ENCODE data around the gene IRF7.
"Not testable (repeated sequence)": the region's sequence is repeated elsewhere in the genome, so short reads cannot be mapped to it uniquely, and the experiment has no call there.

Gene IRF7

GRCh38 chr11:659532-660085 is 43.9 kb upstream of the IRF7 start:
- DNase-seq (ENCODE audit: low read depth), result no peak
- TF ChIP-seq CTCF (IDR thresholded peaks at IDR 0.05; ENCODE audit: low read depth, low read length, missing control alignments), result no peak
- in situ Hi-C loops (cut with HindIII; ENCODE audit: low sequenced_read_pairs), result loop anchor here (25.0 kb wide), 1 partner anchor 103 kb away; no protein-coding TSS in a partner anchor

GRCh38 chr11:657691-658126 is 42.0 kb upstream of the IRF7 start:
- no peak for TF ChIP-seq CTCF (IDR thresholded peaks at IDR 0.05; ENCODE audit: low read depth, low read length, missing control alignments)
- H3K4me3 ChIP-seq (ENCODE audit: low read depth, low read length), result no peak overlapping the region
- in situ Hi-C loops (cut with HindIII; ENCODE audit: low sequenced_read_pairs), result loop anchor here (25.0 kb wide), 1 partner anchor 105 kb away; no protein-coding TSS in a partner anchor
- DNase-seq (ENCODE audit: low read depth), result no peak

More at GRCh38 chr11:659532-660085, 43.9 kb upstream of the IRF7 start:
- H3K4me3 ChIP-seq (ENCODE audit: low read depth, low read length), result no peak overlapping the region

GRCh38 chr11:656866-657265 is 41.1 kb upstream of the IRF7 start:
- no peak for DNase-seq (ENCODE audit: low read depth)
- TF ChIP-seq CTCF (IDR thresholded peaks at IDR 0.05; ENCODE audit: low read depth, low read length, missing control alignments), result no peak
- H3K4me3 ChIP-seq (ENCODE audit: low read depth, low read length), result no peak overlapping the region
- in situ Hi-C loops (cut with HindIII; ENCODE audit: low sequenced_read_pairs), result loop anchor here (25.0 kb wide), 1 partner anchor 105 kb away; no protein-coding TSS in a partner anchor

- no peak for DNase-seq (ENCODE audit: low read depth)
- TF ChIP-seq CTCF (IDR thresholded peaks at IDR 0.05; ENCODE audit: low read depth, low read length, missing control alignments), result no peak
- no peak overlapping the region for H3K4me3 ChIP-seq (ENCODE audit: low read depth, low read length)
- in situ Hi-C loops (cut with HindIII; ENCODE audit: low sequenced_read_pairs), result loop anchor here (25.0 kb wide), 1 partner anchor 106 kb away; no protein-coding TSS in a partner anchor
Measured at GRCh38 chr11:656426-656825, 40.7 kb upstream of the IRF7 start.

- in situ Hi-C loops (cut with HindIII; ENCODE audit: low sequenced_read_pairs), result loop anchor here (25.0 kb wide), 1 partner anchor 107 kb away; no protein-coding TSS in a partner anchor
- no peak overlapping the region for H3K4me3 ChIP-seq (ENCODE audit: low read depth, low read length)
- no peak for DNase-seq (ENCODE audit: low read depth)
- no peak for TF ChIP-seq CTCF (IDR thresholded peaks at IDR 0.05; ENCODE audit: low read depth, low read length, missing control alignments)
Measured at GRCh38 chr11:655036-655726, 39.4 kb upstream of the IRF7 start.

GRCh38 chr11:654444-654843 is 38.7 kb upstream of the IRF7 start:
- DNase-seq (ENCODE audit: low read depth); H3K4me3 ChIP-seq (ENCODE audit: low read depth, low read length): not testable (repeated sequence)
- in situ Hi-C loops (cut with HindIII; ENCODE audit: low sequenced_read_pairs), result loop anchor here (25.0 kb wide), 1 partner anchor 108 kb away; no protein-coding TSS in a partner anchor

GRCh38 chr11:653837-654236 is 38.1 kb upstream of the IRF7 start:
- H3K4me3 ChIP-seq (ENCODE audit: low read depth, low read length), result no peak overlapping the region
- in situ Hi-C loops (cut with HindIII; ENCODE audit: low sequenced_read_pairs), result loop anchor here (25.0 kb wide), 1 partner anchor 108 kb away; no protein-coding TSS in a partner anchor
- TF ChIP-seq CTCF (IDR thresholded peaks at IDR 0.05; ENCODE audit: low read depth, low read length, missing control alignments), result no peak
- DNase-seq (ENCODE audit: low read depth), result no peak

GRCh38 chr11:653136-653535 is 37.4 kb upstream of the IRF7 start:
- in situ Hi-C loops (cut with HindIII; ENCODE audit: low sequenced_read_pairs), result loop anchor here (25.0 kb wide), 1 partner anchor 109 kb away; no protein-coding TSS in a partner anchor
- not testable (repeated sequence) for DNase-seq (ENCODE audit: low read depth); H3K4me3 ChIP-seq (ENCODE audit: low read depth, low read length)
